H9 (cell line): ENCODE data around the gene TMIE. TPM values are rescaled to one million over a fixed set of nuclear protein-coding genes. Genes with fewer than 3 reads are reported as not detected.

Experiments used
- DNase-seq: peaks from one replicate; pipeline ENCODE4 v3.0.0-alpha.2; 2017
- H2AFZ ChIP-seq: one replicate; pipeline ENCODE4 v1.6.1; 2013; ENCODE audit warnings: mild to moderate bottlenecking, low read length, control low read depth, moderate library complexity
- H2AK5ac ChIP-seq: 2 replicates; pipeline ENCODE4 v1.6.1; 2013; ENCODE audit warnings: low read length, control low read depth, mixed read lengths; ENCODE audit not compliant: insufficient read length
- H2BK120ac ChIP-seq: one replicate; pipeline ENCODE4 v1.6.1; 2013; ENCODE audit warnings: low read depth, mild to moderate bottlenecking, low read length, control low read depth, inconsistent platforms; ENCODE audit not compliant: poor library complexity, severe bottlenecking
- H2BK12ac ChIP-seq: 2 replicates; pipeline ENCODE4 v1.6.1; 2013; ENCODE audit warnings: low read length, control low read depth, mixed read lengths, low read depth; ENCODE audit not compliant: insufficient read length
- H2BK15ac ChIP-seq: 2 replicates; pipeline ENCODE4 v1.6.1; 2013; ENCODE audit warnings: low read depth, low read length, control low read depth
- H2BK20ac ChIP-seq: one replicate; pipeline ENCODE4 v1.6.1; 2013; ENCODE audit warnings: low read depth, mild to moderate bottlenecking, low read length, control low read depth, inconsistent platforms; ENCODE audit not compliant: poor library complexity, severe bottlenecking
- H2BK5ac ChIP-seq: 2 replicates; pipeline ENCODE4 v1.6.1; 2013; ENCODE audit warnings: low read length, control low read depth, mixed read lengths; ENCODE audit not compliant: insufficient read length
- H3K14ac ChIP-seq: 2 replicates; pipeline ENCODE4 v1.6.1; 2013; ENCODE audit warnings: low read length, control low read depth; ENCODE audit not compliant: insufficient read depth
- H3K18ac ChIP-seq: 2 replicates; pipeline ENCODE4 v1.6.1; 2013; ENCODE audit warnings: low read depth, mild to moderate bottlenecking, mixed read lengths, low read length, control low read depth; ENCODE audit not compliant: insufficient read length
- H3K23ac ChIP-seq: 2 replicates; pipeline ENCODE4 v1.6.1; 2013; ENCODE audit warnings: low read length, control low read depth, mixed read lengths, low read depth; ENCODE audit not compliant: insufficient read length
- H3K23me2 ChIP-seq: 2 replicates; pipeline ENCODE4 v1.6.1; 2013; ENCODE audit warnings: low read depth, mild to moderate bottlenecking, mixed read lengths, low read length, control low read depth; ENCODE audit not compliant: insufficient read length, poor library complexity, severe bottlenecking
- H3K27ac ChIP-seq: 2 replicates; pipeline ENCODE4 v1.5.1; 2013; ENCODE audit warnings: low read length, control low read depth, mixed read lengths, low read depth; ENCODE audit not compliant: insufficient read length
- H3K27me3 ChIP-seq: 2 replicates; pipeline ENCODE4 v1.6.1; 2013; ENCODE audit warnings: low read length, control low read depth, inconsistent platforms; ENCODE audit not compliant: insufficient read depth
- H3K4ac ChIP-seq: 2 replicates; pipeline ENCODE4 v1.6.1; 2013; ENCODE audit warnings: low read depth, mild to moderate bottlenecking, control low read depth, inconsistent platforms, low read length, moderate library complexity
- H3K4me1 ChIP-seq: 2 replicates; pipeline ENCODE4 v1.6.1; 2013; ENCODE audit warnings: low read length, control low read depth, inconsistent platforms; ENCODE audit not compliant: insufficient read depth
- H3K4me2 ChIP-seq: 2 replicates; pipeline ENCODE4 v1.6.1; 2013; ENCODE audit warnings: low read length, control low read depth, mixed read lengths; ENCODE audit not compliant: insufficient read length, insufficient read depth
- H3K56ac ChIP-seq: 2 replicates; pipeline ENCODE4 v1.6.1; 2013; ENCODE audit warnings: low read depth, mild to moderate bottlenecking, mixed read lengths, low read length, control low read depth; ENCODE audit not compliant: insufficient read length
- H3K79me1 ChIP-seq: 2 replicates; pipeline ENCODE4 v1.6.1; 2013; ENCODE audit warnings: low read depth, mild to moderate bottlenecking, moderate library complexity, low read length, control low read depth, inconsistent platforms; ENCODE audit not compliant: insufficient read depth, poor library complexity, severe bottlenecking
- H3K79me2 ChIP-seq: 2 replicates; pipeline ENCODE4 v1.6.1; 2013; ENCODE audit warnings: low read length, control low read depth, inconsistent platforms; ENCODE audit not compliant: insufficient read depth
- H3K9ac ChIP-seq: 2 replicates; pipeline ENCODE4 v1.6.1; 2013; ENCODE audit warnings: low read length, control low read depth, mixed read lengths; ENCODE audit not compliant: insufficient read length; ENCODE audit errors: extremely low read depth
- H3K9me3 ChIP-seq: one replicate; pipeline ENCODE4 v1.6.1; 2013; ENCODE audit warnings: low read depth, low read length, inconsistent platforms; ENCODE audit not compliant: control insufficient read depth
- H3T11ph ChIP-seq: one replicate; pipeline ENCODE4 v1.6.1; 2013; ENCODE audit warnings: mild to moderate bottlenecking, low read length, control low read depth, inconsistent platforms
- H4K20me1 ChIP-seq: one replicate; pipeline ENCODE4 v1.6.1; 2013; ENCODE audit not compliant: control insufficient read depth, insufficient read length, insufficient read depth
- H4K5ac ChIP-seq: 2 replicates; pipeline ENCODE4 v1.6.1; 2013; ENCODE audit warnings: low read depth, mild to moderate bottlenecking, mixed read lengths, low read length, control low read depth; ENCODE audit not compliant: insufficient read length
- H4K8ac ChIP-seq: replicated peaks from 2 replicates; pipeline ENCODE4 v1.6.1; 2013; ENCODE audit warnings: low read length, control low read depth, mixed read lengths, low read depth; ENCODE audit not compliant: insufficient read length
- H4K91ac ChIP-seq: 2 replicates; pipeline ENCODE4 v1.6.1; 2013; ENCODE audit warnings: low read depth, mild to moderate bottlenecking, moderate library complexity, mixed read lengths, low read length, control low read depth; ENCODE audit not compliant: insufficient read length
- H3K27ac Mint-ChIP-seq, 3 experiments: 2 replicates in 2 of 3; 3 replicates in 1 of 3; pipeline ENCODE4 v1.8.0; 2020 to 2021; ENCODE audit warnings: mixed read lengths in 3 of 3, mild to moderate bottlenecking in 1 of 3, moderate library complexity in 1 of 3
- H3K27me3 Mint-ChIP-seq: 2 replicates; pipeline ENCODE4 v1.8.0; 2021; ENCODE audit warnings: low read depth, mild to moderate bottlenecking, moderate library complexity, mixed read lengths
- H3K36me3 Mint-ChIP-seq, 3 experiments: 2 replicates in 2 of 3; 3 replicates in 1 of 3; pipeline ENCODE4 v1.8.0; 2020 to 2021; ENCODE audit warnings: low read depth in 3 of 3, mixed read lengths in 3 of 3; ENCODE audit not compliant: insufficient read depth in 1 of 3
- H3K4me1 Mint-ChIP-seq, 2 experiments: 2 replicates each; pipeline ENCODE4 v1.8.0; 2020; ENCODE audit warnings: mixed read lengths in 2 of 2
- H3K4me3 Mint-ChIP-seq, 2 experiments: 2 replicates in 1 of 2; 3 replicates in 1 of 2; pipeline ENCODE4 v1.8.0; 2020 to 2021; ENCODE audit warnings: mild to moderate bottlenecking in 2 of 2, mixed read lengths in 2 of 2, moderate library complexity in 1 of 2
- H3K9me3 Mint-ChIP-seq, 2 experiments: 2 replicates in 1 of 2; 3 replicates in 1 of 2; pipeline ENCODE4 v1.8.0; 2020; ENCODE audit warnings: mild to moderate bottlenecking in 2 of 2, mixed read lengths in 2 of 2, moderate library complexity in 1 of 2
- WGBS: extraction: QIAGEN DNeasy Blood & Tissue Kit; methylation state at CpG from one replicate; pipeline ENCODE4 v1.1.7; 2013; ENCODE audit warnings: missing lambda C conversion rate, low lambda C conversion rate, mixed read lengths; ENCODE audit not compliant: insufficient read length; ENCODE audit errors: extremely low coverage; 5-methylcytosine and 5-hydroxymethylcytosine counted together
- total RNA-seq: library from RNA; stranded (reverse); gene quantifications from 2 replicates; pipeline ENCODE4 v1.2.1, GENCODE V29; 2021
- TF ChIP-seq, protein P1 (sequence below): fragments of 200-600 bp; sonication (generic); conservative IDR thresholded peaks from 3 replicates; pipeline ENCODE4 v1.8.0; 2021; ENCODE audit warnings: antibody characterized with exemption, mild to moderate bottlenecking

TMIE gene
- total RNA-seq, 1 experiment from 2014 or later, result 0.63 TPM

DNA sequence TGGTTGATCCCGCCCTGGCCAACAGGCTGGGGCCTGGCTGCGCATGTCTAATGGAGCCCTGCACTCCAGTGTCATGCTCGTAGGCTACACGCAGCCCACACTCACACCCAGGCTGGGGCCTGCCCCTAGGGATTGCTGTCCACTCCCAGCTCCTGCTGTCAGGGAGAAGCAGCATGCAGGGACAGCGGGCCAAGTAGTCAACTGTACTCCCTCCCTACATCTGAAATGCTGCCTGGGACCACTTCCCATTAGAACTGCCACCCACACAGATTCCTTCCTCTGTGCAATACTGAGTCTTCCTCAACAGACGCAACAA is 23.8 kb upstream of the TMIE start:
- TF ChIP-seq, protein P1, sequence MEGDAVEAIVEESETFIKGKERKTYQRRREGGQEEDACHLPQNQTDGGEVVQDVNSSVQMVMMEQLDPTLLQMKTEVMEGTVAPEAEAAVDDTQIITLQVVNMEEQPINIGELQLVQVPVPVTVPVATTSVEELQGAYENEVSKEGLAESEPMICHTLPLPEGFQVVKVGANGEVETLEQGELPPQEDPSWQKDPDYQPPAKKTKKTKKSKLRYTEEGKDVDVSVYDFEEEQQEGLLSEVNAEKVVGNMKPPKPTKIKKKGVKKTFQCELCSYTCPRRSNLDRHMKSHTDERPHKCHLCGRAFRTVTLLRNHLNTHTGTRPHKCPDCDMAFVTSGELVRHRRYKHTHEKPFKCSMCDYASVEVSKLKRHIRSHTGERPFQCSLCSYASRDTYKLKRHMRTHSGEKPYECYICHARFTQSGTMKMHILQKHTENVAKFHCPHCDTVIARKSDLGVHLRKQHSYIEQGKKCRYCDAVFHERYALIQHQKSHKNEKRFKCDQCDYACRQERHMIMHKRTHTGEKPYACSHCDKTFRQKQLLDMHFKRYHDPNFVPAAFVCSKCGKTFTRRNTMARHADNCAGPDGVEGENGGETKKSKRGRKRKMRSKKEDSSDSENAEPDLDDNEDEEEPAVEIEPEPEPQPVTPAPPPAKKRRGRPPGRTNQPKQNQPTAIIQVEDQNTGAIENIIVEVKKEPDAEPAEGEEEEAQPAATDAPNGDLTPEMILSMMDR, result no peak
- Mint-ChIP-seq H3K4me1 (peaks cover 3 to 24% of the 10 kb centered on the region in 2 experiments), H3K27ac (no peak overlapping the region; a peak in 1 of 7 replicates), H3K36me3 (peaks cover 0 to 8% (median 0%) of the 10 kb centered on the region in 3 experiments; a peak in 4 of 7 replicates), H3K27me3 (no peaks in the 10 kb centered on the region; the same call in 1 of the 2 replicates), H3K9me3 (no peaks in the 10 kb centered on the region), H3K4me3 (no peak overlapping the region)
- no peaks in the 10 kb centered on the region for H3K9me3 ChIP-seq
- no peak overlapping the region for H2BK20ac ChIP-seq
- H2BK15ac ChIP-seq, result no peak overlapping the region
- no peak overlapping the region for H2BK120ac ChIP-seq
- no peak overlapping the region for H3K14ac ChIP-seq
- H4K8ac ChIP-seq, result no peak overlapping the region
- no peak overlapping the region for H3K18ac ChIP-seq
- no CpG with 5 or more reads among the region's 6 CpGs for WGBS
- no peak overlapping the region for H3K27ac ChIP-seq
- no peak overlapping the region for H4K91ac ChIP-seq
- H4K20me1 ChIP-seq, result no peaks in the 10 kb centered on the region
- no peak overlapping the region for H3T11ph ChIP-seq
- no peak overlapping the region for H3K4me2 ChIP-seq
- no peaks in the 10 kb centered on the region for H3K27me3 ChIP-seq
- no peak overlapping the region for H2AK5ac ChIP-seq
- H3K79me1 ChIP-seq, result no peaks in the 10 kb centered on the region
- no peak overlapping the region for H2BK12ac ChIP-seq
- H3K79me2 ChIP-seq, result no peaks in the 10 kb centered on the region
- H3K23me2 ChIP-seq, result no peaks in the 10 kb centered on the region
- no peak overlapping the region for H2BK5ac ChIP-seq
- H3K4ac ChIP-seq, result no peak overlapping the region
- no peak overlapping the region for H3K23ac ChIP-seq
- no peak for DNase-seq
- H3K4me1 ChIP-seq, result no peaks in the 10 kb centered on the region
- no peak overlapping the region for H3K9ac ChIP-seq
- no peak overlapping the region for H2AFZ ChIP-seq
- no peak overlapping the region for H3K56ac ChIP-seq
- no peak overlapping the region for H4K5ac ChIP-seq
